GM12864 (cell line): ENCODE results near the gene OXER1.

Experiments
- DNase-seq: peaks from one replicate; pipeline ENCODE4 v3.0.0-alpha.2; 2011; ENCODE audit warnings: low read depth
- H3K4me3 ChIP-seq: 2 replicates; pipeline ENCODE4 v1.5.1; 2011; ENCODE audit warnings: mild to moderate bottlenecking, low read depth, low read length, control low read depth
- CTCF ChIP-seq: IDR thresholded peaks from 2 replicates; pipeline ENCODE4 v1.5.1; 2011; ENCODE audit warnings: low read depth, mild to moderate bottlenecking, moderate library complexity, low read length, control low read depth, inconsistent platforms; ENCODE audit errors: missing control alignments

OXER1 gene

GRCh38 chr2:42752314-42752713 is 11.6 kb downstream of the OXER1 start:
- H3K4me3 ChIP-seq = no peak overlapping the region
- no peak for TF ChIP-seq CTCF
- peak; percentile 55 for DNase-seq

- TF ChIP-seq CTCF = no peak
- no peak overlapping the region for H3K4me3 ChIP-seq
- DNase-seq = no peak
Measured at GRCh38 chr2:42748840-42749239, 15.1 kb downstream of the OXER1 start.

GRCh38 chr2:42747422-42747821 is 16.5 kb downstream of the OXER1 start:
- H3K4me3 ChIP-seq = no peak overlapping the region
- TF ChIP-seq CTCF = no peak
- no peak for DNase-seq

- H3K4me3 ChIP-seq = no peak overlapping the region
- TF ChIP-seq CTCF = no peak
- no peak for DNase-seq
Measured at GRCh38 chr2:42744545-42745082, 19.3 kb downstream of the OXER1 start.

GRCh38 chr2:42743659-42743990 is 20.3 kb downstream of the OXER1 start:
- no peak for TF ChIP-seq CTCF

GRCh38 chr2:42742740-42743658 is 20.9 kb downstream of the OXER1 start:
- TF ChIP-seq CTCF = peak; percentile 15
- no peak for DNase-seq
- H3K4me3 ChIP-seq = no peak overlapping the region

More at GRCh38 chr2:42743659-42743990, 20.3 kb downstream of the OXER1 start:
- DNase-seq = no peak
- H3K4me3 ChIP-seq = no peak overlapping the region
